GM20000 (cell line): Measurements from ENCODE around the gene CUEDC1.

ENCODE experiments used
- DNase-seq: peaks from one replicate; pipeline ENCODE4 v3.0.0; 2012; ENCODE audit warnings: low spot score
- CTCF ChIP-seq: IDR thresholded peaks from 2 replicates; pipeline ENCODE4 v1.5.1; 2012; ENCODE audit warnings: mild to moderate bottlenecking, control low read depth; ENCODE audit errors: extremely low read depth, missing control alignments

The CUEDC1 gene

GRCh38 chr17:57819285-57819684 lies 135.9 kb downstream of the CUEDC1 start:
- TF ChIP-seq CTCF = no peak
- DNase-seq = no peak

GRCh38 chr17:57818066-57818465 lies 137.1 kb downstream of the CUEDC1 start:
- no peak for DNase-seq
- no peak for TF ChIP-seq CTCF

- TF ChIP-seq CTCF = no peak
- DNase-seq = no peak
Observed at GRCh38 chr17:57817299-57817698, 137.9 kb downstream of the CUEDC1 start.

- no peak for TF ChIP-seq CTCF
- no peak for DNase-seq
Observed at GRCh38 chr17:57814421-57814820, 140.8 kb downstream of the CUEDC1 start.

- DNase-seq = no peak
- no peak for TF ChIP-seq CTCF
Observed at GRCh38 chr17:57811638-57812280, 143.5 kb downstream of the CUEDC1 start.
